HEK293 (cell line): ENCODE results near the gene AR.

ENCODE experiments used
- CTCF ChIA-PET: fragments of 350-600 bp; formaldehyde crosslinking; extraction: SDS; loops from one replicate; lab custom pipeline; 2021; ENCODE audit warnings: antibody characterized with exemption; lab: Yijun Ruan, JAX
- POLR2A ChIA-PET: fragments of 300-600 bp; formaldehyde crosslinking; extraction: SDS; loops from one replicate; lab custom pipeline; 2020; ENCODE audit warnings: antibody characterized with exemption, inconsistent platforms; lab: Yijun Ruan, JAX
- H3K27ac ChIP-seq: fragments of 200-500 bp; sonication (Bioruptor generic); 2 replicates; pipeline ENCODE4 v1.5.1; 2014; ENCODE audit warnings: low read depth, low read length, control low read depth, inconsistent platforms; ENCODE audit errors: extremely low read depth
- H3K36me3 ChIP-seq, 2 experiments: fragments of 200-500 bp in 1 of 2; sonication (Bioruptor generic) in 1 of 2; 1 replicate in 1 of 2; 2 replicates in 1 of 2; pipeline ENCODE4 v1.5.1; 2014 to 2017; ENCODE audit warnings: inconsistent platforms in 2 of 2, low read length in 2 of 2; ENCODE audit not compliant: control insufficient read depth in 2 of 2, insufficient read depth in 1 of 2
- H3K4me1 ChIP-seq: fragments of 200-500 bp; sonication (Bioruptor generic); 2 replicates; pipeline ENCODE4 v1.5.1; 2014; ENCODE audit warnings: mild to moderate bottlenecking, low read length, inconsistent platforms; ENCODE audit not compliant: control insufficient read depth, insufficient read depth
- H3K4me3 ChIP-seq: 2 replicates; pipeline ENCODE4 v1.5.1; 2011; ENCODE audit warnings: low read depth, mild to moderate bottlenecking, control low read depth, low read length, moderate library complexity
- H3K9me3 ChIP-seq: fragments of 200-500 bp; sonication (Bioruptor generic); 2 replicates; pipeline ENCODE4 v1.5.1; 2014; ENCODE audit warnings: low read depth, low read length, inconsistent platforms; ENCODE audit not compliant: control insufficient read depth, insufficient read depth
- EGR2 ChIP-seq: fragments of 450-650 bp; formaldehyde crosslinking; IDR thresholded peaks from 2 replicates; pipeline ENCODE4 v1.5.1; 2016; ENCODE audit warnings: low read depth, missing biosample characterization, missing genetic modification characterization
- ELK4 ChIP-seq: IDR thresholded peaks from 2 replicates; pipeline ENCODE4 v1.6.1; 2011; ENCODE audit warnings: mild to moderate bottlenecking, low read depth, low read length, borderline replicate concordance
- GLIS2 ChIP-seq: fragments of 450-650 bp; formaldehyde crosslinking; IDR thresholded peaks from 2 replicates; pipeline ENCODE4 v1.5.1; 2016; ENCODE audit warnings: missing biosample characterization, missing genetic modification characterization
- KLF1 ChIP-seq: fragments of 450-650 bp; formaldehyde crosslinking; IDR thresholded peaks from 2 replicates; pipeline ENCODE4 v1.5.1; 2016; ENCODE audit warnings: missing biosample characterization, missing genetic modification characterization
- KLF17 ChIP-seq: fragments of 450-650 bp; formaldehyde crosslinking; IDR thresholded peaks from 2 replicates; pipeline ENCODE4 v1.5.1; 2016; ENCODE audit warnings: missing biosample characterization, missing genetic modification characterization
- MEIS1 ChIP-seq: sonication (generic); formaldehyde crosslinking; IDR thresholded peaks from 2 replicates; pipeline ENCODE4 v1.8.1; 2022; ENCODE audit warnings: missing genetic modification reagents, mild to moderate bottlenecking, borderline replicate concordance
- PRDM1 ChIP-seq: fragments of 450-650 bp; formaldehyde crosslinking; IDR thresholded peaks from 2 replicates; pipeline ENCODE4; 2016; ENCODE audit warnings: missing biosample characterization, missing genetic modification characterization
- REST ChIP-seq: fragments of 450-650 bp; formaldehyde crosslinking; IDR thresholded peaks from 2 replicates; pipeline ENCODE4 v1.5.1; 2016; ENCODE audit warnings: missing biosample characterization, missing genetic modification characterization
- SCRT1 ChIP-seq: fragments of 450-650 bp; formaldehyde crosslinking; IDR thresholded peaks from 2 replicates; pipeline ENCODE4 v1.5.1; 2016; ENCODE audit warnings: missing biosample characterization, missing genetic modification characterization, borderline replicate concordance
- ZEB2 ChIP-seq: fragments of 450-650 bp; formaldehyde crosslinking; IDR thresholded peaks from 2 replicates; pipeline ENCODE4 v1.5.1; 2016; ENCODE audit warnings: missing biosample characterization, missing genetic modification characterization
- ZNF10 ChIP-seq: fragments of 450-650 bp; formaldehyde crosslinking; IDR thresholded peaks from 2 replicates; pipeline ENCODE4 v1.5.1; 2017; ENCODE audit warnings: missing biosample characterization, missing genetic modification characterization
- ZNF248 ChIP-seq: fragments of 450-650 bp; formaldehyde crosslinking; IDR thresholded peaks from 2 replicates; pipeline ENCODE4 v1.5.1; 2017; ENCODE audit warnings: missing biosample characterization, missing genetic modification characterization
- ZNF292 ChIP-seq: fragments of 450-650 bp; formaldehyde crosslinking; IDR thresholded peaks from 2 replicates; pipeline ENCODE4 v1.5.1; 2016; ENCODE audit warnings: low read depth, missing biosample characterization, missing genetic modification characterization, borderline replicate concordance
- ZNF529 ChIP-seq: fragments of 450-650 bp; formaldehyde crosslinking; IDR thresholded peaks from 2 replicates; pipeline ENCODE4 v1.5.1; 2017; ENCODE audit warnings: missing genetic modification characterization, missing biosample characterization; ENCODE audit not compliant: insufficient replicate concordance
- ZNF549 ChIP-seq: fragments of 450-650 bp; IDR thresholded peaks from 2 replicates; pipeline ENCODE4 v1.5.1; 2018; ENCODE audit warnings: missing biosample characterization, missing genetic modification characterization, mild to moderate bottlenecking, inconsistent platforms, moderate library complexity
- ZNF558 ChIP-seq: fragments of 450-650 bp; formaldehyde crosslinking; IDR thresholded peaks from 2 replicates; pipeline ENCODE4 v1.5.1; 2016; ENCODE audit warnings: missing biosample characterization, missing genetic modification characterization
- ZNF692 ChIP-seq: fragments of 450-650 bp; formaldehyde crosslinking; IDR thresholded peaks from 2 replicates; pipeline ENCODE4 v1.5.1; 2016; ENCODE audit warnings: missing biosample characterization, missing genetic modification characterization
- TF ChIP-seq, protein P1 (sequence below): fragments of 450-650 bp; formaldehyde crosslinking; IDR thresholded peaks from 2 replicates; pipeline ENCODE4 v1.5.1; 2016; ENCODE audit warnings: missing biosample characterization, missing genetic modification characterization, low read depth
- TF ChIP-seq, protein P2 (sequence below): fragments of 450-650 bp; formaldehyde crosslinking; conservative IDR thresholded peaks from 2 replicates; pipeline ENCODE4 v1.5.1; 2016; ENCODE audit warnings: low read depth, missing biosample characterization, missing genetic modification characterization

Gene AR

DNA sequence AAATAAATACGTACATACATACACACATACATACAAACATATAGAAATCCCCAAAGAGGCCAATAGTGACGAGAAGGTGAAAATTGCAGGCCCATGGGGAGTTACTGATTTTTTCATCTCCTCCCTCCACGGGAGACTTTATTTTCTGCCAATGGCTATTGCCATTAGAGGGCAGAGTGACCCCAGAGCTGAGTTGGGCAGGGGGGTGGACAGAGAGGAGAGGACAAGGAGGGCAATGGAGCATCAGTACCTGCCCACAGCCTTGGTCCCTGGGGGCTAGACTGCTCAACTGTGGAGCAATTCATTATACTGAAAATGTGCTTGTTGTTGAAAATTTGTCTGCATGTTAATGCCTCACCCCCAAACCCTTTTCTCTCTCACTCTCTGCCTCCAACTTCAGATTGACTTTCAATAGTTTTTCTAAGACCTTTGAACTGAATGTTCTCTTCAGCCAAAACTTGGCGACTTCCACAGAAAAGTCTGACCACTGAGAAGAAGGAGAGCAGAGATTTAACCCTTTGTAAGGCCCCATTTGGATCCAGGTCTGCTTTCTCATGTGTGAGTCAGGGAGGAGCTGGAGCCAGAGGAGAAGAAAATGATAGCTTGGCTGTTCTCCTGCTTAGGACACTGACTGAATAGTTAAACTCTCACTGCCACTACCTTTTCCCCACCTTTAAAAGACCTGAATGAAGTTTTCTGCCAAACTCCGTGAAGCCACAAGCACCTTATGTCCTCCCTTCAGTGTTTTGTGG is 180.7 kb downstream of the AR start (continued):
- TF ChIP-seq, protein P1, sequence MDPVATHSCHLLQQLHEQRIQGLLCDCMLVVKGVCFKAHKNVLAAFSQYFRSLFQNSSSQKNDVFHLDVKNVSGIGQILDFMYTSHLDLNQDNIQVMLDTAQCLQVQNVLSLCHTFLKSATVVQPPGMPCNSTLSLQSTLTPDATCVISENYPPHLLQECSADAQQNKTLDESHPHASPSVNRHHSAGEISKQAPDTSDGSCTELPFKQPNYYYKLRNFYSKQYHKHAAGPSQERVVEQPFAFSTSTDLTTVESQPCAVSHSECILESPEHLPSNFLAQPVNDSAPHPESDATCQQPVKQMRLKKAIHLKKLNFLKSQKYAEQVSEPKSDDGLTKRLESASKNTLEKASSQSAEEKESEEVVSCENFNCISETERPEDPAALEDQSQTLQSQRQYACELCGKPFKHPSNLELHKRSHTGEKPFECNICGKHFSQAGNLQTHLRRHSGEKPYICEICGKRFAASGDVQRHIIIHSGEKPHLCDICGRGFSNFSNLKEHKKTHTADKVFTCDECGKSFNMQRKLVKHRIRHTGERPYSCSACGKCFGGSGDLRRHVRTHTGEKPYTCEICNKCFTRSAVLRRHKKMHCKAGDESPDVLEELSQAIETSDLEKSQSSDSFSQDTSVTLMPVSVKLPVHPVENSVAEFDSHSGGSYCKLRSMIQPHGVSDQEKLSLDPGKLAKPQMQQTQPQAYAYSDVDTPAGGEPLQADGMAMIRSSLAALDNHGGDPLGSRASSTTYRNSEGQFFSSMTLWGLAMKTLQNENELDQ (tag by site-specific recombination) = no peak
- TF ChIP-seq PRDM1 (tag by site-specific recombination) = no peak

GRCh38 chrX:67725471-67725870 is 181.7 kb downstream of the AR start:
- H3K9me3 ChIP-seq = no peaks in the 10 kb centered on the region

More at GRCh38 chrX:67725471-67725870, 181.7 kb downstream of the AR start:
- Histone ChIP-seq H3K4me1 (no peaks in the 10 kb centered on the region), H3K4me3 (no peak overlapping the region), H3K36me3 (peaks cover 0 to 53% of the 10 kb centered on the region in 2 experiments; a peak in 1 of 3 replicates), H3K27ac (no peak overlapping the region)
- no peak for TF ChIP-seq ZNF248
- no peak for TF ChIP-seq ZNF692 (tag by site-specific recombination)
- no peak for TF ChIP-seq ZEB2 (tag by site-specific recombination)
- TF ChIP-seq, protein P2, sequence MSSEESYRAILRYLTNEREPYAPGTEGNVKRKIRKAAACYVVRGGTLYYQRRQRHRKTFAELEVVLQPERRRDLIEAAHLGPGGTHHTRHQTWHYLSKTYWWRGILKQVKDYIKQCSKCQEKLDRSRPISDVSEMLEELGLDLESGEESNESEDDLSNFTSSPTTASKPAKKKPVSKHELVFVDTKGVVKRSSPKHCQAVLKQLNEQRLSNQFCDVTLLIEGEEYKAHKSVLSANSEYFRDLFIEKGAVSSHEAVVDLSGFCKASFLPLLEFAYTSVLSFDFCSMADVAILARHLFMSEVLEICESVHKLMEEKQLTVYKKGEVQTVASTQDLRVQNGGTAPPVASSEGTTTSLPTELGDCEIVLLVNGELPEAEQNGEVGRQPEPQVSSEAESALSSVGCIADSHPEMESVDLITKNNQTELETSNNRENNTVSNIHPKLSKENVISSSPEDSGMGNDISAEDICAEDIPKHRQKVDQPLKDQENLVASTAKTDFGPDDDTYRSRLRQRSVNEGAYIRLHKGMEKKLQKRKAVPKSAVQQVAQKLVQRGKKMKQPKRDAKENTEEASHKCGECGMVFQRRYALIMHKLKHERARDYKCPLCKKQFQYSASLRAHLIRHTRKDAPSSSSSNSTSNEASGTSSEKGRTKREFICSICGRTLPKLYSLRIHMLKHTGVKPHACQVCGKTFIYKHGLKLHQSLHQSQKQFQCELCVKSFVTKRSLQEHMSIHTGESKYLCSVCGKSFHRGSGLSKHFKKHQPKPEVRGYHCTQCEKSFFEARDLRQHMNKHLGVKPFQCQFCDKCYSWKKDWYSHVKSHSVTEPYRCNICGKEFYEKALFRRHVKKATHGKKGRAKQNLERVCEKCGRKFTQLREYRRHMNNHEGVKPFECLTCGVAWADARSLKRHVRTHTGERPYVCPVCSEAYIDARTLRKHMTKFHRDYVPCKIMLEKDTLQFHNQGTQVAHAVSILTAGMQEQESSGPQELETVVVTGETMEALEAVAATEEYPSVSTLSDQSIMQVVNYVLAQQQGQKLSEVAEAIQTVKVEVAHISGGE (tag by site-specific recombination) = no peak
- no peak for TF ChIP-seq ZNF529 (tag by site-specific recombination)
- TF ChIP-seq ZNF558 (tag by site-specific recombination) = no peak
- no peak for TF ChIP-seq GLIS2 (tag by site-specific recombination)
- TF ChIP-seq ZNF549 (tag by site-specific recombination) = no peak
- no peak for TF ChIP-seq MEIS1 (CRISPR knock-in tag)
- no peak for TF ChIP-seq KLF17 (tag by site-specific recombination)
- no peak for TF ChIP-seq REST
- TF ChIP-seq ZNF10 = no peak
- TF ChIP-seq EGR2 (tag by site-specific recombination) = no peak
- TF ChIP-seq KLF1 (tag by site-specific recombination) = no peak
- TF ChIP-seq ZNF292 (tag by site-specific recombination) = no peak
- TF ChIP-seq SCRT1 (tag by site-specific recombination) = no peak
- no peak for TF ChIP-seq ELK4
- ChIA-PET CTCF (interaction anchor here (0.6 kb wide), 1 partner anchor 15 kb away, joined by 6 read pairs; no protein-coding TSS in a partner anchor), POLR2A (no interaction called here)
